GM10266 (cell line): ENCODE results near the gene CELSR2.

Experiments
- DNase-seq: peaks from one replicate; pipeline ENCODE4 v3.0.0; 2012; ENCODE audit errors: extremely low spot score
- CTCF ChIP-seq: IDR thresholded peaks from 2 replicates; pipeline ENCODE4 v1.5.1; 2012; ENCODE audit warnings: mild to moderate bottlenecking, low read depth; ENCODE audit not compliant: control insufficient read depth, insufficient read depth; ENCODE audit errors: missing control alignments

The CELSR2 gene

DNA sequence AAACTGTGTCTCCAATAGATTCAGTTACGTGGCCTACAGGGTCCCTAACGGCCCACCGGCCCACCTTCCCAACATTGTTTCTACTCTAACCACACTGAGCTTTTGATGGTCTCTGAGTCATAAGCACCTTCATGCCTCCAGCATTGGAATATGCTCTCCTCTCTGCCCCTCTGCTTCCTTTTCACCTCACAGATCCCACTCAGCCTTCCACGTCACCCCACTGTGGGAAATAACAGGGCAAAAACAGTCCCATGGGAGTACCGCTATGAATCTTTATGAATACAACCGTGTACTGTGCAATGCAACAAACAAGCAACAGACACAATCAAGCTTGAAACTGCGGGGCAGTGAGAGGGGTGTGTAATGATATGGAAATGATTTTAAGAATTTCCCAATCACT lies 40.9 kb upstream of the CELSR2 start:
- no peak for TF ChIP-seq CTCF
- DNase-seq: no peak

GRCh38 chr1:109208836-109209463 lies 40.4 kb upstream of the CELSR2 start:
- no peak for DNase-seq
- TF ChIP-seq CTCF: no peak

- no peak for DNase-seq
Measured at GRCh38 chr1:109210058-109210457, 39.3 kb upstream of the CELSR2 start.

DNA sequence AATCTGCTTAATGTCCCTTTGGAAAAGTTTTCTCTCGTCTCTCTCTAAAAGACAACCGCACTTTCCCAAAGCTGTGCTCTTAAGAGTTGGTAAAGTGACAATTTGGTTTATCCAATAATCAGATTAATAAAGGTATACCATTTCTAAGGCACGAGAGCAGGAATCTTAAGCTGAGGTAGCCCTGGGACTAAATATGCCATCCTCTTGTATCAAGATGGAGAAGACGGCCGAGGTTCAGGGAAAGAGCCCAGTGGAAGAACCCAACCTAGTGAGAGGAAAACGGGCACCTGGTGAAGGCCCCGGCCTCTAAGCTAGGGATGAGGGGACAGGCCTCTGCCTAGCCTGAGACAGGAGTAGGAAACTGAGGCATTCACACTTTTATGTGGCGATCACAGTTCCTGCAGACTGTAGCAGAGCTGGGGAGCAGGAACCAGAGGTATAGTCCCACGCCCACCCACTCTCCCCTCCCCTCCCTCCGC lies 36.0 kb upstream of the CELSR2 start:
- no peak for TF ChIP-seq CTCF
- no peak for DNase-seq

More at GRCh38 chr1:109210058-109210457, 39.3 kb upstream of the CELSR2 start:
- no peak for TF ChIP-seq CTCF

GRCh38 chr1:109213824-109214693 lies 35.3 kb upstream of the CELSR2 start, which contains the start of gene SARS1:
SARS1 (plus strand) TSS chr1:109213918; CDS start chr1:109213993, 75 bp downstream.
- no peak for TF ChIP-seq CTCF
- DNase-seq: peak; percentile 90

DNA sequence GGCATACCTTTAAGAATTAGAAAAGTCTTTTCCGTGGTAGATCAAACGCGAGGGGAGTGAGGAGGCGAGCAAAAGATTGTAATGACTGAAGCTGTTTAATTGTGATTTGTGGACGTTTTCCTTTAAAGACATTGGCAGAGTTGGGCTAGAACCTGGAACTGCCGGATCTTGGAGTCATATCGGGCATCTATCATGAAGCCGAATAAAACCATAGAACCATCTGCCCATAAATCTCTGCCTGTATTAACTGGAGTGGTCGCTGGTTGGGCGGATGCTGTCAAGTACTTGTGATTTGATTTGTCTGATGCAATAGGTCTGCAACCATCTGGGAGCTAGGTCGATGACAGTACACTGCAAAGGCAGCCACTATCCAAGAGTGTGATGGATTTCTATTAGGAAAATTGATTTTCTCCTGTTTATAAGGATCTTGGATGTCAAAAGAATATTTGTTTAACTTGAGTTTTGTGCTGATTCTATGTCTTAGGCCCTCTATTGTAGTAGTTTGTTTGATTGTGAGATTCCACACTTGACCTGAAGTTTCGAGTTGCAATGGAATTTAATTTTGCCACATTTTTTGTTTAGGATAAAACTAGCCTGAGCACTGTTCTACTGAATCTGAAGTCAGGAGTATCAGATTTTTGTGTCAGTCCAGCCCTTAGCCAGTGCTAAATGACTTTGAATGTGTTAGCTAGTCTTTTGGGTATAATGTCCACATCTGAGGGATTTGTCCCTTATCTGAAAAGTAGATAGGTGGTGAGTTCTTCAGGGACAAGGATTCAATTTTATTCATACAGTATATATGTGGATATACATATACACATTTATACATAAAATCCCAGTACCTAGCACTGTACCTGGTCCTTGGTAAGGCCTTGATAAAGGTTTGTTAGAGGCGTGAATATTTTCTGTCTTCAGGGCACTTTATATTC lies 34.4 kb upstream of the CELSR2 start:
- DNase-seq: peak; percentile 44
- no peak for TF ChIP-seq CTCF
